ENCODE results near the gene UNKL. TPM values are rescaled to one million over a fixed set of nuclear protein-coding genes. Genes with fewer than 3 reads are reported as not detected.

Gene UNKL
- total and polyA plus RNA-seq, 2 experiments from 2014 or later, result 6.1 to 13.0 TPM

DNA sequence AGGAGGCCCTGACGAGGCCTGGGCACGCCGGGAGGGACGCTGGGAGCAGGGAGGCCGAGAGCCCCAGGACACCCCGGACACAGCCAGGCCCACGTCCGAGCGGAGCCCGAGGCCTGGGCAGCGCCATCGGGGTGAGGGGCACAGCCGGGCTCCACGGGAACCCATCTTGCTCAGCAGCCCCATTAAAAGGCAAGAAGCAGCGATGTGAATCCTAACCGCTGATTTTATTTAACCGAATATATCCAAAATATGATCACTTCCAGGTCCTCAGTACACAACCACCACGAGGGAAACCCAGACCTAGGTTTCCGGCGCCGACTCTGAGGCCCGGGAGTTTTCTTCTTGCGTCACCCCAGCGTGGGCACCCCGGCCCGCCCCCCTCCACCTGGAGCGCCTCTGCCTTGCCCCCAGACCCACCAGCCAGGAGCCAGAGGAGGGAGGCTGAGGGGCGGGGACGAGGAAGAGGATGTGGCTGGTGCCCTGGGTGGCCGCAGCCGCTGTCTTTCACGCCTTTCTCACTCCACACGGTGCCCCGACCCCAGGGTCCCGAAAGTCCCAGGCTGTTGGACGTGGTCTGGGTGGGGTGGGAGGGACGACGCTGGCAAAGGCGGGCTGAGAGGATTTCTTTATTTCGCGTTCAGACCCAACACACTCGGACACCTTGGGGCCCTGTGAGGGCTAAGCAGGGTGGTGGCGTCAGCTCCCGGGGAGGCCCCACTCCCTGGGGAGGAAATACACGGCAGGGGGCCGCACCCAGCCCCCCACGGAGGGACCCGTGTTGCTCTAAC, 30.4 kb upstream of the UNKL start:
- WGBS, 2 experiments (ENCODE audit: low coverage in 1 of 2, low lambda C conversion rate in 2 of 2, missing lambda C conversion rate in 2 of 2), result 79 to 84% methylated on average over 25 to 48 of the region's 48 CpGs
- DNase-seq, result no peak
- H3K4me3 ChIP-seq, result no peak overlapping the region
- no peaks in the 10 kb centered on the region for H4K20me1 ChIP-seq (ENCODE audit: insufficient read depth)
- H3K79me2 ChIP-seq (ENCODE audit: insufficient read depth), result no peaks in the 10 kb centered on the region
- in situ Hi-C loops (cut with MboI), result no loop called here
- no peak overlapping the region for H3K9ac ChIP-seq
- H2AFZ ChIP-seq, result no peak overlapping the region
- no peaks in the 10 kb centered on the region for H3K9me2 ChIP-seq (ENCODE audit: insufficient read depth)
- no peaks in the 10 kb centered on the region for H3F3A ChIP-seq (ENCODE audit: insufficient read depth)
- TF ChIP-seq EZH2 (IDR thresholded peaks at IDR 0.05; ENCODE audit: insufficient read depth, poor library complexity, severe bottlenecking) (no peak), EZH2phosphoT487 (IDR thresholded peaks at IDR 0.05; ENCODE audit: insufficient read depth, low read depth) (no peak)
- H3K27ac ChIP-seq, result no peak overlapping the region
- no peak overlapping the region for H3K4me2 ChIP-seq (ENCODE audit: unreplicated experiment)
- no peaks in the 10 kb centered on the region for H3K36me3 ChIP-seq (ENCODE audit: low read depth)
- no peaks in the 10 kb centered on the region for H3K9me3 ChIP-seq (ENCODE audit: low read depth)
- H3K27me3 ChIP-seq (replicated peaks; ENCODE audit: insufficient read depth), result no peaks in the 10 kb centered on the region
- H3K4me1 ChIP-seq (ENCODE audit: insufficient read depth), result no peaks in the 10 kb centered on the region

DNA sequence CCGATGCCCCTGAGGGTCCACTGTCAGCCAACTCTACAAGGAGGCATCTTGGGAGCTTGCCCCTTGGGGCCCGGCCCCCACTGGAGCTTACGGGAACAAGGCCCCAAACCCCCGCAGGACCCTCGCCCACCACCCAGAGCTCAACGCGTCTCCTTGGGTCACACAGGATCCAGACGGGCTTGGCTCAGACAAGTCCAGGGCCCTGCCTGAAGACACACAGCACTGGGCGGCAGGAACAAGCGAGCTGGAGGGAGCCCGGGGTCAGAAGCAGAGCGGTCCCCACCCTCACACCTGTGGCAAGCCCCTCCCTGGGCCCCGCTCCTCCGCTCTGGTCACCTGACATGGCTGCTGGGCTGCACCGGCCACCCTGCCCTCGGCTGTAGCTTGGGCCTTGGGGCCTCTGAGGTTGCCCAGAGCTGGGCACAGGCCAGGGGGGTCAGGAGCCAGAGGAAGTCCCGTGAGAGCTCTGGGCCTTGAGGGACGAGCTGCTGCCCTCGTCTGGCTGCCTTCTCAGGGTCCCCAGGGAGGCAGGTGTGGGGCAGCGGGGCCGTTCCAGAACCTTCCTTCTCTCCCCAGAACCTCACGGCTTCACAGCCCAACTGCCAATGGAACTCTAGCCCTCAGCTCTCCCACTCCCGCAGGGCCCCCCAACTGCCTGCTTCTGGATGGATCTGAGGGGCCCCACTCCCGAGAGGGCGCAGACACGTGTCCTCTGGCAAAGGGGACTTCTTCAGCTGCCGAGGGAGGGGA, 29.7 kb upstream of the UNKL start, which contains the start of gene CCDC154:
Gene CCDC154, minus strand, starts transcription at position 577 of the 750 bp plus-strand sequence. Its CDS starts 234 bp downstream, at position 343.
- no peaks in the 10 kb centered on the region for H3K4me1 ChIP-seq (ENCODE audit: insufficient read depth)
- H3K9me3 ChIP-seq (ENCODE audit: low read depth), result no peaks in the 10 kb centered on the region
- H3K9ac ChIP-seq, result no peak within 1 kb of the TSS
- no peak for DNase-seq
- no peak within 1 kb of the TSS for H2AFZ ChIP-seq
- in situ Hi-C loops (cut with MboI), result no loop called here
- no peak within 1 kb of the TSS for H3K27ac ChIP-seq
- no peaks in the 10 kb centered on the region for H3K36me3 ChIP-seq (ENCODE audit: low read depth)
- H4K20me1 ChIP-seq (ENCODE audit: insufficient read depth), result no peaks in the 10 kb centered on the region
- no peaks in the 10 kb centered on the region for H3K79me2 ChIP-seq (ENCODE audit: insufficient read depth)
- no peaks in the 10 kb centered on the region for H3K9me2 ChIP-seq (ENCODE audit: insufficient read depth)
- H3K4me2 ChIP-seq (ENCODE audit: unreplicated experiment), result no peak within 1 kb of the TSS
- WGBS, 2 experiments (ENCODE audit: low coverage in 1 of 2, low lambda C conversion rate in 2 of 2, missing lambda C conversion rate in 2 of 2), result 69 to 71% methylated on average over 25 to 27 of the region's 27 CpGs
- TF ChIP-seq EZH2 (IDR thresholded peaks at IDR 0.05; ENCODE audit: insufficient read depth, poor library complexity, severe bottlenecking), result no peak
- TF ChIP-seq EZH2phosphoT487 (IDR thresholded peaks at IDR 0.05; ENCODE audit: insufficient read depth, low read depth), result no peak
- H3F3A ChIP-seq (ENCODE audit: insufficient read depth), result no peaks in the 10 kb centered on the region
- H3K27me3 ChIP-seq (replicated peaks; ENCODE audit: insufficient read depth), result no peaks in the 10 kb centered on the region
- H3K4me3 ChIP-seq, result no peak within 1 kb of the TSS

DNA sequence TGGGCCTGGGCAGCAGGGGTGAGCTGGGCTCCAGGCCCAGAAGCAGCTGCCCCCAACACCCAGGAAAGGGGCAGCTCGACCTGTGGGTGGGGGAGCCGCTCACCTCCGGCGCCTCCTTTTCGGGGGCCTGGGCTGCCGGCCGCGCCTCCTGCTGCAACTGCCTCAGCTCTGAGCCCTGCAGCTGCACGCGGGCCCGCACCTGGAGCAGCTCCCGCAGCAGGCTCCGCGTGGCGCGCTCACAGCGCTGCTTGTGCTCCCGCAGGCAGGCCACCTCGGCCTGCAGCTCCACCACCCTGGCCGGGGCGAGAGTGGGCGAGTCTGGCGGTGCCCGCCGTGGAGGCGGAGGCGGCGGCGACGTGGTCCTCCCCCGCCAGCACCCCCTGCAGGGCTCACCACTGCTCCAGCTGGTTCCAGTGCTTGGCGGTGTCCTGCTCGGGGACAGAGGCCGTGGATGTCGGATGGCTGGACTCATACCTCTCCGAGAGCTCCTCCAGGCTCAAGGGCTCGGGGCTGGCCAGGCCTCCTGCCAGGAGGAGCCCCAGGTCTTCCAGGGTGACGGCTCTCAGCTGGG, 29.0 kb upstream of the UNKL start:
- H3K4me1 ChIP-seq (ENCODE audit: insufficient read depth), result no peaks in the 10 kb centered on the region
- no peak for DNase-seq
- no peak overlapping the region for H3K27ac ChIP-seq
- no peaks in the 10 kb centered on the region for H3K9me3 ChIP-seq (ENCODE audit: low read depth)
- H3K9me2 ChIP-seq (ENCODE audit: insufficient read depth), result no peaks in the 10 kb centered on the region
- H3K4me2 ChIP-seq (ENCODE audit: unreplicated experiment), result no peak overlapping the region
- no peaks in the 10 kb centered on the region for H3F3A ChIP-seq (ENCODE audit: insufficient read depth)
- in situ Hi-C loops (cut with MboI), result no loop called here
- H3K36me3 ChIP-seq (ENCODE audit: low read depth), result no peaks in the 10 kb centered on the region
- WGBS, 2 experiments (ENCODE audit: low coverage in 1 of 2, low lambda C conversion rate in 2 of 2, missing lambda C conversion rate in 2 of 2), result 89 to 91% methylated on average over 29 to 38 of the region's 38 CpGs
- H3K4me3 ChIP-seq, result no peak overlapping the region
- no peaks in the 10 kb centered on the region for H4K20me1 ChIP-seq (ENCODE audit: insufficient read depth)
- no peaks in the 10 kb centered on the region for H3K27me3 ChIP-seq (replicated peaks; ENCODE audit: insufficient read depth)
- H2AFZ ChIP-seq, result no peak overlapping the region
- no peak overlapping the region for H3K9ac ChIP-seq
- no peaks in the 10 kb centered on the region for H3K79me2 ChIP-seq (ENCODE audit: insufficient read depth)
- no peak for TF ChIP-seq EZH2phosphoT487 (IDR thresholded peaks at IDR 0.05; ENCODE audit: insufficient read depth, low read depth)
- no peak for TF ChIP-seq EZH2 (IDR thresholded peaks at IDR 0.05; ENCODE audit: insufficient read depth, poor library complexity, severe bottlenecking)

DNA sequence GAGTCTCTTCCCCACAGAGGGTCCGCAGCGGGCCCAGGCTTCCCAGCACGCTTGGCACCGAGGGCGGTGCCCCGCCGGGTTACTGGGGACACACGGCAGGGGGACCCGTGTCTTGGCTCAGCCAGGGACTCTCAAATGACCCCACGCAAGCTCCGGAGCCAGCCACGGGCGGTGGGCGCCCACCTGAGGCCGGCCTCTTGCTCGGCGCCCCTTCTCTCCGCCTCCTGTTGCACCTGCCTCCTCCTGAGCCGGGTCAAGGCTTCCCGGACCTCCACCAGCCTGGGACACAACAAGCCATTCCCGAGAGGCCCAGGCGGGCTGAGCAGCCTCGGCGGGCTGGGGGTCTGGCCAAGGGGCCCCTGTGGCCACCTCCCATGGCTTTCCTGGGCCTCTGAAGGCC, 28.2 kb upstream of the UNKL start:
- Histone ChIP-seq H3F3A (ENCODE audit: insufficient read depth) (no peaks in the 10 kb centered on the region), H3K27me3 (replicated peaks; ENCODE audit: insufficient read depth) (no peaks in the 10 kb centered on the region), H3K9me2 (ENCODE audit: insufficient read depth) (no peaks in the 10 kb centered on the region), H3K9me3 (ENCODE audit: low read depth) (no peaks in the 10 kb centered on the region), H3K36me3 (ENCODE audit: low read depth) (no peaks in the 10 kb centered on the region), H3K79me2 (ENCODE audit: insufficient read depth) (no peaks in the 10 kb centered on the region), H3K9ac (no peak overlapping the region), H3K27ac (no peak overlapping the region), H4K20me1 (ENCODE audit: insufficient read depth) (no peaks in the 10 kb centered on the region), H3K4me3 (no peak overlapping the region), H3K4me2 (ENCODE audit: unreplicated experiment) (no peak overlapping the region), H2AFZ (no peak overlapping the region), H3K4me1 (ENCODE audit: insufficient read depth) (no peaks in the 10 kb centered on the region)
- in situ Hi-C loops (cut with MboI), result no loop called here
- TF ChIP-seq EZH2 (IDR thresholded peaks at IDR 0.05; ENCODE audit: insufficient read depth, poor library complexity, severe bottlenecking) (no peak), EZH2phosphoT487 (IDR thresholded peaks at IDR 0.05; ENCODE audit: insufficient read depth, low read depth) (no peak)
- no peak for DNase-seq
- 88 to 89% methylated on average over 20 to 24 of the region's 24 CpGs for WGBS, 2 experiments (ENCODE audit: low coverage in 1 of 2, low lambda C conversion rate in 2 of 2, missing lambda C conversion rate in 2 of 2)

All from GM23248 (cell line).